Measurements from ENCODE around the gene TRIM31. TPM values are rescaled to one million over a fixed set of nuclear protein-coding genes. Genes with fewer than 3 reads are reported as not detected.

TRIM31 gene
- total and polyA plus RNA-seq, 2 donors (not counting 3 experiments of a cell fraction or from before 2014, with no cell fraction given), result not detected

DNA sequence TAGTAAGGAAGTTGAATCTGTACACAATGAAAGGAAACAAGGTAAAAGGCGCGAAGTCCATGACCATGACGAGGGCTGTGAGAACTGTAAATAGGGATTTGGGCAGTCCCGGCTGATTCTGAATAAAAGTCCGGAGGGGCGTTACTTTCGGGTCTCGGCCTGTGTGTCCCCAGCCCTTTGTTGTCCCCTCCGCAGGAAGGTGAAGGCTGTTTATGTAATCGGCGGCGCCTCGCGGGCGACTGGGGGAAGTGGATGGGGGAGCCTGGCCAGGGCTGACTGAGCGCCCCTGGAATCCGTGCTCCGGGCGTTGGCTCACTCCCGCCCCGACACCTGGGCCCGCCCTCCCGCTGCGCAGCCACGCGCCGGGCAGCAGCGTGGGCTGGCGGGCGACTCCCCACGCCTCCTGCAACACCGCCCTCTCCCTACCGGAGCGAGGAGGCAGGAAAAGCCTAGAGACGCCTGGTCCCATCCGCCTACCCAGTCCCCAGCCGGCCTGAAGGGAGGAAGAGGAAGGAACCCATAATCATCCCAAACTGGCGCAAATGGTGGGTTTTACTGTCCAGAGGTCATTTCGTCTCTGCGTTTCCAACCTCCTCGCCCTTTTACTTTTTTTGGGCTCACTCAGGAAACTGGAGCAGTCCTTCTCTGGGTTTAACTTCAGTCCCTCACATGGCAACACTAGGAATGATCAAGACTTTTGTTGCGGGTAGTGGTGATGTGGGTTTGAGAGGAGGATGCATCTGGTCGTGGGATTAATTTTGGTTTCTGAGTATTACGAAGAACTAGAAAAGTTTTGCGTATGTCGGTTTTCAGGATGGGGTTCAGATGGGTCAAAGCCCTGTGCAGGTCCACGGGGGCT is 12.1 kb downstream of the TRIM31 start:
- no peaks in the 10 kb centered on the region for H3K36me3 ChIP-seq (ENCODE audit: control insufficient read depth in 2 of 2, extremely low read depth in 1 of 2, insufficient read depth in 2 of 2, low read length in 2 of 2)
- peaks cover 17% of the 10 kb centered on the region for H3K4me1 ChIP-seq (ENCODE audit: control insufficient read depth, extremely low read depth, insufficient read depth, low read length)
- no peak overlapping the region for H3K27ac ChIP-seq (ENCODE audit: insufficient read depth, low read depth, low read length)
- no peaks in the 10 kb centered on the region for H3K9me1 ChIP-seq (replicated peaks; ENCODE audit: control insufficient read depth, extremely low read depth, insufficient read depth, low read length)
- no peaks in the 10 kb centered on the region for H4K20me1 ChIP-seq (replicated peaks; ENCODE audit: control insufficient read depth, extremely low read depth, insufficient read depth, low read length)
- H3K9me3 ChIP-seq (replicated peaks; ENCODE audit: control insufficient read depth, insufficient read depth, low read length), result no peaks in the 10 kb centered on the region
- peaks cover 46 to 68% of the 10 kb centered on the region in 2 experiments for H3K27me3 ChIP-seq (ENCODE audit: control insufficient read depth in 2 of 2, insufficient read depth in 2 of 2, low read length in 2 of 2)
- H3K9ac ChIP-seq (replicated peaks; ENCODE audit: extremely low read depth, insufficient read depth, low read length), result no peak overlapping the region
- DNase-seq (ENCODE audit: low read depth, low spot score) (no peak), FAIRE-seq (peak; percentile 57)
- peak overlapping the region; percentile 29 for H3K4me2 ChIP-seq (ENCODE audit: insufficient read depth, low read length)
- H2AFZ ChIP-seq (ENCODE audit: low read depth, low read length), result peak overlapping the region; percentile 30
- dilution Hi-C loops (cut with MboI; ENCODE audit: extremely low pct_ligation_motif_present, low sequenced_read_pairs) (no loop called here), intact Hi-C loops (cut with micrococcal nuclease) (no loop called here)
- CTCF ChIA-PET, result interaction anchor here (1.1 to 5.6 kb wide), 6 partner anchors 9 to 119 kb away, joined by 3 to 311 read pairs (median 4); partner anchors contain the start of gene TRIM31
- TF ChIP-seq MYC (IDR thresholded peaks at IDR 0.05; ENCODE audit: low read depth, low read length) (no peak), POLR2AphosphoS5 (IDR thresholded peaks at IDR 0.05; ENCODE audit: insufficient read depth, low read depth, low read length) (no peak), EZH2 (IDR thresholded peaks at IDR 0.05; ENCODE audit: borderline replicate concordance, low read depth, low read length, severe bottlenecking) (no peak), POLR2A (IDR thresholded peaks at IDR 0.05; ENCODE audit: low read depth, low read length) (no peak), JUN (IDR thresholded peaks at IDR 0.05; ENCODE audit: borderline replicate concordance, insufficient read depth, insufficient read length, low read depth) (no peak)
- TF ChIP-seq, protein P1, sequence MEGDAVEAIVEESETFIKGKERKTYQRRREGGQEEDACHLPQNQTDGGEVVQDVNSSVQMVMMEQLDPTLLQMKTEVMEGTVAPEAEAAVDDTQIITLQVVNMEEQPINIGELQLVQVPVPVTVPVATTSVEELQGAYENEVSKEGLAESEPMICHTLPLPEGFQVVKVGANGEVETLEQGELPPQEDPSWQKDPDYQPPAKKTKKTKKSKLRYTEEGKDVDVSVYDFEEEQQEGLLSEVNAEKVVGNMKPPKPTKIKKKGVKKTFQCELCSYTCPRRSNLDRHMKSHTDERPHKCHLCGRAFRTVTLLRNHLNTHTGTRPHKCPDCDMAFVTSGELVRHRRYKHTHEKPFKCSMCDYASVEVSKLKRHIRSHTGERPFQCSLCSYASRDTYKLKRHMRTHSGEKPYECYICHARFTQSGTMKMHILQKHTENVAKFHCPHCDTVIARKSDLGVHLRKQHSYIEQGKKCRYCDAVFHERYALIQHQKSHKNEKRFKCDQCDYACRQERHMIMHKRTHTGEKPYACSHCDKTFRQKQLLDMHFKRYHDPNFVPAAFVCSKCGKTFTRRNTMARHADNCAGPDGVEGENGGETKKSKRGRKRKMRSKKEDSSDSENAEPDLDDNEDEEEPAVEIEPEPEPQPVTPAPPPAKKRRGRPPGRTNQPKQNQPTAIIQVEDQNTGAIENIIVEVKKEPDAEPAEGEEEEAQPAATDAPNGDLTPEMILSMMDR (IDR thresholded peaks at IDR 0.05; ENCODE audit: extremely low read depth in 1 of 2, insufficient read depth in 1 of 2, low read depth in 1 of 2, low read length in 2 of 2), result no peak
- no TSS peak for BruUV-seq (replicated peaks)
- POLR2A ChIA-PET, result interaction anchor here (1.2 kb wide), 1 partner anchor 40 kb away, joined by 6 read pairs; the partner anchor contains the start of gene POLR1H
- peak overlapping the region in 1 of 3 experiments; percentile 23 for H3K4me3 ChIP-seq (replicated peaks in 1 of 3; ENCODE audit: insufficient read depth in 1 of 3, low read depth in 1 of 3, low read length in 3 of 3)
- H3K79me2 ChIP-seq (ENCODE audit: control insufficient read depth, insufficient read depth, low read length), result no peaks in the 10 kb centered on the region

Data from endothelial cell of umbilical vein (primary cell).